H9 (cell line): Measurements from ENCODE around the gene SNRPB2. TPM values are rescaled to one million over a fixed set of nuclear protein-coding genes. Genes with fewer than 3 reads are reported as not detected.

Experiments used
- DNase-seq: peaks from one replicate; pipeline ENCODE4 v3.0.0-alpha.2; 2017
- H2AFZ ChIP-seq: one replicate; pipeline ENCODE4 v1.6.1; 2013; ENCODE audit warnings: mild to moderate bottlenecking, low read length, control low read depth, moderate library complexity
- H2AK5ac ChIP-seq: 2 replicates; pipeline ENCODE4 v1.6.1; 2013; ENCODE audit warnings: low read length, control low read depth, mixed read lengths; ENCODE audit not compliant: insufficient read length
- H2BK120ac ChIP-seq: one replicate; pipeline ENCODE4 v1.6.1; 2013; ENCODE audit warnings: low read depth, mild to moderate bottlenecking, low read length, control low read depth, inconsistent platforms; ENCODE audit not compliant: poor library complexity, severe bottlenecking
- H2BK12ac ChIP-seq: 2 replicates; pipeline ENCODE4 v1.6.1; 2013; ENCODE audit warnings: low read length, control low read depth, mixed read lengths, low read depth; ENCODE audit not compliant: insufficient read length
- H2BK15ac ChIP-seq: 2 replicates; pipeline ENCODE4 v1.6.1; 2013; ENCODE audit warnings: low read depth, low read length, control low read depth
- H2BK20ac ChIP-seq: one replicate; pipeline ENCODE4 v1.6.1; 2013; ENCODE audit warnings: low read depth, mild to moderate bottlenecking, low read length, control low read depth, inconsistent platforms; ENCODE audit not compliant: poor library complexity, severe bottlenecking
- H2BK5ac ChIP-seq: 2 replicates; pipeline ENCODE4 v1.6.1; 2013; ENCODE audit warnings: low read length, control low read depth, mixed read lengths; ENCODE audit not compliant: insufficient read length
- H3K14ac ChIP-seq: 2 replicates; pipeline ENCODE4 v1.6.1; 2013; ENCODE audit warnings: low read length, control low read depth; ENCODE audit not compliant: insufficient read depth
- H3K18ac ChIP-seq: 2 replicates; pipeline ENCODE4 v1.6.1; 2013; ENCODE audit warnings: low read depth, mild to moderate bottlenecking, mixed read lengths, low read length, control low read depth; ENCODE audit not compliant: insufficient read length
- H3K23ac ChIP-seq: 2 replicates; pipeline ENCODE4 v1.6.1; 2013; ENCODE audit warnings: low read length, control low read depth, mixed read lengths, low read depth; ENCODE audit not compliant: insufficient read length
- H3K23me2 ChIP-seq: 2 replicates; pipeline ENCODE4 v1.6.1; 2013; ENCODE audit warnings: low read depth, mild to moderate bottlenecking, mixed read lengths, low read length, control low read depth; ENCODE audit not compliant: insufficient read length, poor library complexity, severe bottlenecking
- H3K27ac ChIP-seq: 2 replicates; pipeline ENCODE4 v1.5.1; 2013; ENCODE audit warnings: low read length, control low read depth, mixed read lengths, low read depth; ENCODE audit not compliant: insufficient read length
- H3K27me3 ChIP-seq: 2 replicates; pipeline ENCODE4 v1.6.1; 2013; ENCODE audit warnings: low read length, control low read depth, inconsistent platforms; ENCODE audit not compliant: insufficient read depth
- H3K4ac ChIP-seq: 2 replicates; pipeline ENCODE4 v1.6.1; 2013; ENCODE audit warnings: low read depth, mild to moderate bottlenecking, control low read depth, inconsistent platforms, low read length, moderate library complexity
- H3K4me1 ChIP-seq: 2 replicates; pipeline ENCODE4 v1.6.1; 2013; ENCODE audit warnings: low read length, control low read depth, inconsistent platforms; ENCODE audit not compliant: insufficient read depth
- H3K4me2 ChIP-seq: 2 replicates; pipeline ENCODE4 v1.6.1; 2013; ENCODE audit warnings: low read length, control low read depth, mixed read lengths; ENCODE audit not compliant: insufficient read length, insufficient read depth
- H3K56ac ChIP-seq: 2 replicates; pipeline ENCODE4 v1.6.1; 2013; ENCODE audit warnings: low read depth, mild to moderate bottlenecking, mixed read lengths, low read length, control low read depth; ENCODE audit not compliant: insufficient read length
- H3K79me1 ChIP-seq: 2 replicates; pipeline ENCODE4 v1.6.1; 2013; ENCODE audit warnings: low read depth, mild to moderate bottlenecking, moderate library complexity, low read length, control low read depth, inconsistent platforms; ENCODE audit not compliant: insufficient read depth, poor library complexity, severe bottlenecking
- H3K79me2 ChIP-seq: 2 replicates; pipeline ENCODE4 v1.6.1; 2013; ENCODE audit warnings: low read length, control low read depth, inconsistent platforms; ENCODE audit not compliant: insufficient read depth
- H3K9ac ChIP-seq: 2 replicates; pipeline ENCODE4 v1.6.1; 2013; ENCODE audit warnings: low read length, control low read depth, mixed read lengths; ENCODE audit not compliant: insufficient read length; ENCODE audit errors: extremely low read depth
- H3K9me3 ChIP-seq: one replicate; pipeline ENCODE4 v1.6.1; 2013; ENCODE audit warnings: low read depth, low read length, inconsistent platforms; ENCODE audit not compliant: control insufficient read depth
- H3T11ph ChIP-seq: one replicate; pipeline ENCODE4 v1.6.1; 2013; ENCODE audit warnings: mild to moderate bottlenecking, low read length, control low read depth, inconsistent platforms
- H4K20me1 ChIP-seq: one replicate; pipeline ENCODE4 v1.6.1; 2013; ENCODE audit not compliant: control insufficient read depth, insufficient read length, insufficient read depth
- H4K5ac ChIP-seq: 2 replicates; pipeline ENCODE4 v1.6.1; 2013; ENCODE audit warnings: low read depth, mild to moderate bottlenecking, mixed read lengths, low read length, control low read depth; ENCODE audit not compliant: insufficient read length
- H4K8ac ChIP-seq: replicated peaks from 2 replicates; pipeline ENCODE4 v1.6.1; 2013; ENCODE audit warnings: low read length, control low read depth, mixed read lengths, low read depth; ENCODE audit not compliant: insufficient read length
- H4K91ac ChIP-seq: 2 replicates; pipeline ENCODE4 v1.6.1; 2013; ENCODE audit warnings: low read depth, mild to moderate bottlenecking, moderate library complexity, mixed read lengths, low read length, control low read depth; ENCODE audit not compliant: insufficient read length
- H3K27ac Mint-ChIP-seq, 3 experiments: 2 replicates in 2 of 3; 3 replicates in 1 of 3; pipeline ENCODE4 v1.8.0; 2020 to 2021; ENCODE audit warnings: mixed read lengths in 3 of 3, mild to moderate bottlenecking in 1 of 3, moderate library complexity in 1 of 3
- H3K27me3 Mint-ChIP-seq: 2 replicates; pipeline ENCODE4 v1.8.0; 2021; ENCODE audit warnings: low read depth, mild to moderate bottlenecking, moderate library complexity, mixed read lengths
- H3K36me3 Mint-ChIP-seq, 3 experiments: 2 replicates in 2 of 3; 3 replicates in 1 of 3; pipeline ENCODE4 v1.8.0; 2020 to 2021; ENCODE audit warnings: low read depth in 3 of 3, mixed read lengths in 3 of 3; ENCODE audit not compliant: insufficient read depth in 1 of 3
- H3K4me1 Mint-ChIP-seq, 2 experiments: 2 replicates each; pipeline ENCODE4 v1.8.0; 2020; ENCODE audit warnings: mixed read lengths in 2 of 2
- H3K4me3 Mint-ChIP-seq, 2 experiments: 2 replicates in 1 of 2; 3 replicates in 1 of 2; pipeline ENCODE4 v1.8.0; 2020 to 2021; ENCODE audit warnings: mild to moderate bottlenecking in 2 of 2, mixed read lengths in 2 of 2, moderate library complexity in 1 of 2
- H3K9me3 Mint-ChIP-seq, 2 experiments: 2 replicates in 1 of 2; 3 replicates in 1 of 2; pipeline ENCODE4 v1.8.0; 2020; ENCODE audit warnings: mild to moderate bottlenecking in 2 of 2, mixed read lengths in 2 of 2, moderate library complexity in 1 of 2
- WGBS: extraction: QIAGEN DNeasy Blood & Tissue Kit; methylation state at CpG from one replicate; pipeline ENCODE4 v1.1.7; 2013; ENCODE audit warnings: missing lambda C conversion rate, low lambda C conversion rate, mixed read lengths; ENCODE audit not compliant: insufficient read length; ENCODE audit errors: extremely low coverage; 5-methylcytosine and 5-hydroxymethylcytosine counted together
- total RNA-seq: library from RNA; stranded (reverse); gene quantifications from 2 replicates; pipeline ENCODE4 v1.2.1, GENCODE V29; 2021
- TF ChIP-seq, protein P1 (sequence below): fragments of 200-600 bp; sonication (generic); conservative IDR thresholded peaks from 3 replicates; pipeline ENCODE4 v1.8.0; 2021; ENCODE audit warnings: antibody characterized with exemption, mild to moderate bottlenecking

Gene SNRPB2
- total RNA-seq, 1 experiment from 2014 or later: 93.2 TPM

DNA sequence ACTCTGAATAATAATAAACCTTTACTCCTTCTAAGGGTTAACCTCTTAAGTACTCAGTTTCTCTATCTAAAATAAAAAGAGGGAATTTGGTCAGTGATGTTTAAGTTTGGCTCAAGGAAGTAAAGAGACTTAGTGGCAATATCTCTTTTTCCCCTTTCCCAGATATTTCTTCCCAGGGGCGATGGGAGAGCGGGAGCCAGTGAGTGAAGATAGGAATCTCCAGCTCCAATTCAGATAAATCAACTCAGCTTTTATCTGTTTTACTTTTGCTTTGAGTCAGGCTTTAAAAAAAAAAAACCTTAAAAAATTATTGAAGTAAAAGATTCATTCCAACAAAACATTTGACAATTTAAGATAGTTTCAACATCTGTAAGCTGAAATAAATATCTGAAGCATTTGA is 45.4 kb upstream of the SNRPB2 start:
- H3K4ac ChIP-seq: no peak overlapping the region
- H2AK5ac ChIP-seq: no peak overlapping the region
- H3K79me2 ChIP-seq: no peaks in the 10 kb centered on the region
- Mint-ChIP-seq H3K36me3 (no peaks in the 10 kb centered on the region), H3K4me3 (no peak overlapping the region), H3K27me3 (peaks cover 2% of the 10 kb centered on the region), H3K27ac (no peak overlapping the region), H3K4me1 (no peaks in the 10 kb centered on the region; a peak in 1 of 4 replicates), H3K9me3 (no peaks in the 10 kb centered on the region)
- H2BK120ac ChIP-seq: no peak overlapping the region
- H4K20me1 ChIP-seq: no peaks in the 10 kb centered on the region
- H2BK12ac ChIP-seq: no peak overlapping the region
- no peaks in the 10 kb centered on the region for H3K9me3 ChIP-seq
- no peak overlapping the region for H2AFZ ChIP-seq
- no peak overlapping the region for H3K56ac ChIP-seq
- no peak overlapping the region for H3K18ac ChIP-seq
- H3K79me1 ChIP-seq: no peaks in the 10 kb centered on the region
- H3K14ac ChIP-seq: no peak overlapping the region
- no CpG with 5 or more reads among the region's 2 CpGs for WGBS
- no peak overlapping the region for H2BK20ac ChIP-seq
- no peak overlapping the region for H3T11ph ChIP-seq
- no peaks in the 10 kb centered on the region for H3K4me1 ChIP-seq
- H2BK15ac ChIP-seq: no peak overlapping the region
- no peak overlapping the region for H4K5ac ChIP-seq
- H3K9ac ChIP-seq: no peak overlapping the region
- H3K4me2 ChIP-seq: no peak overlapping the region
- H3K27me3 ChIP-seq: no peaks in the 10 kb centered on the region
- H4K91ac ChIP-seq: no peak overlapping the region
- H2BK5ac ChIP-seq: no peak overlapping the region
- H3K23me2 ChIP-seq: no peaks in the 10 kb centered on the region
- H3K23ac ChIP-seq: no peak overlapping the region
- DNase-seq: no peak
- no peak overlapping the region for H4K8ac ChIP-seq
- H3K27ac ChIP-seq: no peak overlapping the region
- TF ChIP-seq, protein P1, sequence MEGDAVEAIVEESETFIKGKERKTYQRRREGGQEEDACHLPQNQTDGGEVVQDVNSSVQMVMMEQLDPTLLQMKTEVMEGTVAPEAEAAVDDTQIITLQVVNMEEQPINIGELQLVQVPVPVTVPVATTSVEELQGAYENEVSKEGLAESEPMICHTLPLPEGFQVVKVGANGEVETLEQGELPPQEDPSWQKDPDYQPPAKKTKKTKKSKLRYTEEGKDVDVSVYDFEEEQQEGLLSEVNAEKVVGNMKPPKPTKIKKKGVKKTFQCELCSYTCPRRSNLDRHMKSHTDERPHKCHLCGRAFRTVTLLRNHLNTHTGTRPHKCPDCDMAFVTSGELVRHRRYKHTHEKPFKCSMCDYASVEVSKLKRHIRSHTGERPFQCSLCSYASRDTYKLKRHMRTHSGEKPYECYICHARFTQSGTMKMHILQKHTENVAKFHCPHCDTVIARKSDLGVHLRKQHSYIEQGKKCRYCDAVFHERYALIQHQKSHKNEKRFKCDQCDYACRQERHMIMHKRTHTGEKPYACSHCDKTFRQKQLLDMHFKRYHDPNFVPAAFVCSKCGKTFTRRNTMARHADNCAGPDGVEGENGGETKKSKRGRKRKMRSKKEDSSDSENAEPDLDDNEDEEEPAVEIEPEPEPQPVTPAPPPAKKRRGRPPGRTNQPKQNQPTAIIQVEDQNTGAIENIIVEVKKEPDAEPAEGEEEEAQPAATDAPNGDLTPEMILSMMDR: no peak
